ENCODE data around the gene CAPN7.
"Not testable (repeated sequence)": the region's sequence is repeated elsewhere in the genome, so short reads cannot be mapped to it uniquely, and the experiment has no call there.

CAPN7 gene

DNA sequence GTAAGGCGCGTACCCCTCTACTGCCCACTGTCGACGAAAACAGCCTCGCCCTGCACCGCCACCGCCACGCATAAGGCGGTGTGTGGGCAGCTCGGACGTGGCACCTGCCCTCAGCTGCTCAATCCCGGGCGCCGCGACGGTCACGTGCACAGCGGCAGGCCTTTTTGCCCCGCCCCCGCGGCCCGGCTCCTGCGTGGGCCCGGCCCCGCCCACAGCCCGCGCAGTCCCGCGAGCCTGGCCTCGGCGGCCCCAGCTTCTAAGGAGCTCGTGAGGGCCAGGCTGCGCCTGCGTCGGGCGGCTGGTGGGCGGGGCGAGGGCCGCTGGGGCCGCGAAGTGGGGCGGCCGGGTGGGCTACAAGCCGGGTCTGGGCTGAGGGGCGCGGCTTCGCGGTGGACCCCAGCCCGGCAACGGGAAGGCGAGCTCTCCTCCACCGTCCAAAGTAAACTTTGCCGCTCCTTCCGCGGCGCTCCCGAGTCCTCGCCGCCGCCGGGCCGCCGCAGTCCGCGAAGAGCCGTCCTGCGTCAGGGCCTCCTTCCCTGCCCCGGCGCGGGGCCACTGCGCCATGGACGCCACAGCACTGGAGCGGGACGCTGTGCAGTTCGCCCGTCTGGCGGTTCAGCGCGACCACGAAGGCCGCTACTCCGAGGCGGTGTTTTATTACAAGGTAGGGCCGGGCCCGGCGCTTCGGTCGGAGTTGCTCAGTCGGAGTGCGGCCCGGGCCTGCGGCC, at the start of gene CAPN7:
Gene CAPN7 (plus strand): TSS at position 313 of the 728 bp plus-strand sequence. CDS start 250 bp downstream, at position 563.
- in situ Hi-C loops (cut with HindIII; ENCODE audit: low sequenced_read_pairs): no loop called here

DNA sequence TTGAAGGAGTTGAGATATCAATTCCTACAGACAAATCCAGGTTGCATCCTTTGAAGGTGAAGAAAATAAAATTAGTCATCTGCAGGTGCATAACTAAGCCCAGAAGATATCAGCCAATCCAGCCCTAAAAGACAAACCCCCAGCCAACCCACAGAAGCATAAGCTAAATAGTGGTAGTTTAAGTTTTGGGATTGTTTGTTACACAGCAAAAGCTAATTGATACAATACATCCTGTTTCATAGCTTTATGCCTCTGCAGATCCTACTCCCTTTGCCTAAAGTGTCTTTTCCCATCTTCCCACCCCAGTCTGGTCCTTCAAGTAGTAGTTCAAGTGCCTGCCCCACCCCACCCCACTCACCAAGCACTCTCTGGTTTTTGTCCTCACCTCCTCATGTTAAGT, 48.6 kb upstream of the CAPN7 start:
- in situ Hi-C loops (cut with HindIII; ENCODE audit: low sequenced_read_pairs): no loop called here

DNA sequence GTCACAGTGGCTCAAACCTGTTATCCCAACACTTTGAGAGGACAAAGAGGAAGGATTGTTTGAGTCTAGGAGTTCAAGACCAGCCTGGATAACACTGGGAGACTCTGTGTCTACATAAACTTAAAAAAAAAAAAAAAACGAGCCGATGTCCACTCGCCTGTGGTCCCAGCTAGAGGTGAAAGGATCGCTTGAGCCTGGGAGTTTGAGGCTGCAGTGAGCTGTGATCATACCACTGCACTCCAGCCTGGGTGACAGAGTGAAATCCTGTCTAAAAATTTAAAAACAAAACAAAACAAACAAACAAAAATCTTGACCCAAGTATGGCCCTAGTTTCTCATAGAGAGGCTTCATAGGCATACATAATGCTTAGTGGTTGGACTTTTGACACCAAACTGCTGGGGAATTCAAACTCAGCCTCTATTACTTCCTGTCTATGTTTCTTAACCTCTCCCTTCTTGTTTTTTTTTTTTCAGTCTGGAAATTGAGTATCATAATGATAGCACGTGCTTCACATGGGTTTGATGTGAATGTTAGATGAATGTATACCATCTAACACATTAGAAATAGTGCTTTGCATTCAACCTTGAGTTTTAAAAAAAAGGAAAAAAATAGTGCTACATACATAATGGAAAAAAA, 46.4 kb upstream of the CAPN7 start:
- in situ Hi-C loops (cut with HindIII; ENCODE audit: low sequenced_read_pairs): no loop called here

DNA sequence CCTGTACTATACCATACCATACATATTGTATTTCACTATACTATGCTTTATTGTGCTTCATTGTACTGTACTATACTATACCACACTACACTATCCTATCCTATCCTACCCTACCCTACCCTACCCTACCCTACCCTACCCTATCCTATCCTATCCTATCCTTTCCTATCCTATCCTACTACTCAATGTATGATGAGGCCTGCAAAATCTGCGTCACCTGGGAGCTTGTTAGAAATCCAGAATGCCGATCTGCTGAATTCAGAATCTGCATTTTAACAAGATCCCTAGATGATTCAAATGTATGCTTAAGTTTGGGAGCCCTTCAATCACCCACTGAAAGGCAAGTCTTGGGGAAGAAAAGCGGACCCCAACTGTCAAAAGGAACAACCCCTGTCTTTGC, 45.4 kb upstream of the CAPN7 start:
- in situ Hi-C loops (cut with HindIII; ENCODE audit: low sequenced_read_pairs): no loop called here

DNA sequence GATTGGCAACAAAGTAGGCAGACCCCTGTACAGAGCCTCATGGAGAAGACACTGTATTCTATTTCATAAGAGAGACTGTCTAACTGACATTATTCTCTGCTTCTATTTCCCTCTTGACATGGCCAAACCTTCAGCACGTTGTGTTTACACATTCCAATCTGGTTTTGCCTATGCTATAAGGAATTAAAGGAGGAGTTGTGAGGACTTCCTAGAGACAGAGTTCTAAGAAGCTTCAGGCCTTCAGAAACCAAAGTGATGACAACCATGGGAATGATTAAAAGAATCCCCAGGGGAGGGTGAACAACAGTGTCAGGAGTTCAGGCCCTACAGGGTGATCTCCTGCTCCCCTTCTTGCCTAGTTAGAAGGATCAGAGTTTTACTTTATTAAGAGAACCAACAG, 44.9 kb upstream of the CAPN7 start:
- in situ Hi-C loops (cut with HindIII; ENCODE audit: low sequenced_read_pairs): no loop called here

DNA sequence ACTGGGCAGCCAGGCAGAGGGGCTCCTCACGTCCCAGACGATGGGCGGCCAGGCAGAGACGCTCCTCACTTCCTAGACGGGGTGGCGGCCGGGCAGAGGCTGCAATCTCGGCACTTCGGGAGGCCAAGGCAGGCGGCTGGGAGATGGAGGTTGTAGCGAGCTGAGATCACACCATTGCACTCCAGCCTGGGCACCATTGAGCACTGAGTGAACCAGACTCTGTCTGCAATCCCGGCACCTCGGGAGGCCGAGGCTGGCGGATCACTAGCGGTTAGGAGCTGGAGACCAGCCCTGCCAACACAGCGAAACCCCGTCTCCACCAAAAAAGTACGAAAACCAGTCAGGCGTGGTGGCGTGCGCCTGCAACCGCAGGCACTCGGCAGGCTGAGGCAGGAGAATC, 42.4 kb upstream of the CAPN7 start:
- in situ Hi-C loops (cut with HindIII; ENCODE audit: low sequenced_read_pairs): not testable (repeated sequence)

DNA sequence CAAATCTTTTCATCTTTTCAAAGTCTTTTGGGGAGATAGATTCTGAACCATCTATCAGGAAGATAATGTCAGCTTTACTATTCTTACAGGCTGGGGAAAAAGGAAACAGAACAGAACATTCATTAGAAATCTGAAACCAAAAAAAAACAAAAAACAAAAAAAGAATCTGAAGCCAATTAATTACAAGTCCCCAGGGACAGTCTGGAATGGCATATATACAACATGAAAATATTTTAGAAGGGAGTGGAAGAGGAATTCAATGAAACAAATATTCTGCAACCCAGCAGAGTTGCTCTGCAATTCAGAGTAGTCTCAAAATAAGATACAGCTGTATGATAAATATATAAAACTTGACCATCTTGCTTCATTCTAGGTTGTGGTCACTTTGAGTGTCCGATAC, 41.7 kb upstream of the CAPN7 start:
- in situ Hi-C loops (cut with HindIII; ENCODE audit: low sequenced_read_pairs): no loop called here

DNA sequence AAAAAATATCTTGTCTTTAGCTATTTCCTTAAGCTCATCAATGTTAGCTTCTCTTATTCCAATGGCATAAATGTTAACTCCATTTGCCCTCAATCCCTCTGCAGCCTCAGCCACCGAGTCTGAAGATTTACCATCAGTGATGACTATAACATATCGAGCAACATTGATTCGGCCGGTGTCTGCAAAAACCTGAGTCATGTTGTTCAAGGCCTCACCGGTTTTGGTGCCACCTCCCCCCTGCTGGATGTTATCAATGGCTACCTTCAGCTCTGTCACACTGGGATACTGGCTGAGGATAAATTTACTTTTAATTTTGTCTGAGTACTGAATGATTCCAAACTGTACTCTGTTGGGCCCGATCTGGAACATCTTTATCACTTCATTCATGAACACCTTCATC, 41.0 kb upstream of the CAPN7 start:
- in situ Hi-C loops (cut with HindIII; ENCODE audit: low sequenced_read_pairs): no loop called here

DNA sequence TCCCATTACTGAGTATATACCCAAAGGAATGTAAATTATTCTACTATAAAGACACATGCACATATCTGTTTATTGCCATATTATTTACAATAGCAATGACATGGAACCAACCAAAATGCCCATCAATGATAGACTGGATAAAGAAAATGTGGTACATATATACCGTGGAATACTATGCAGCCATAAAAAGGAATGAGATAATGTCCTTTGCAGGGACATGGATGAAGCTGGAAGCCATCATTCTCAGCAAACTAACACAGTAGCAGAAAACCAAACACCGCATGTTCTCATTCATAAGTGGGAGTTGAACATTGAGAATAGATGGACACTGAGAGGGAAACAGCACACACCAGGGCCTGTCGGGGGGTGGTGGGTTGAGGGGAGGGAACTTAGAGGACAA, 39.7 kb upstream of the CAPN7 start:
- in situ Hi-C loops (cut with HindIII; ENCODE audit: low sequenced_read_pairs): not testable (repeated sequence)

DNA sequence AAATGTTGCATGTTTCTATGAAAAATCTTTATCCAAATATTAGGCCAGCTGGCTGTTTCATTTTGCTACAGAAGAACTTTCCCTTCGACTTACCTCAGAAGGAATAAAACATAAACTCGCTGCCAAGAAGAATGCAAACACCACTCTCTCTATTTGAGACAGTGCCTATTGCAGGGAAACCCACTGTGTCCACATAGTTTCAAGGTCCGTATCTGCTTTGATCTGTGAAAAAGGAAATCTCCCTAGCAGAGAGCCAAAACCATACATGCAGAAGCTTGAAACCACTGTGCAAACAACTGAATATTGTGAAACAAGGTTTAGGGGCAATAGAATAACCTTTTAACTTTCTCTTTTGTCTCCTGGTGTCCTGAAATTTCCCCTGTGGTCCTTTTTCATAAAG, 35.0 kb upstream of the CAPN7 start:
- in situ Hi-C loops (cut with HindIII; ENCODE audit: low sequenced_read_pairs): no loop called here

DNA sequence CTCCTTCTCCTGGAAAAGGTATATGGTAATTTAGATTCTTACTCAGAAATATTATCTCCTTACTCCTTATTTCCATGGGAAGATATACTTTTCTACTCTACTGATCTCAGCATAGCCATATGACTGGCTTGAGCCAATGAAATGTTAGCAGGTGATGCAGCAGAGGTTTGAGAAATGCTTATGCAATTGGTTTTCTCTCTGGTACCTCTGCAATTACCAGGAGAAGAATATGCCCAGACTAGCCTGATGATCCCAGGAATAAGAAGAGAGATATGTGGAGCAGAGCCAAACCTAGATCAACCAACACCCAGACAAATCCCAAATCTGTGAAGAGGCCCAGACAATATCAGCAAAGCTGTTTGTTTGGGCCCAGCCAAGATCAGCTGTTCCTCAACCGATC, 33.2 kb upstream of the CAPN7 start:
- in situ Hi-C loops (cut with HindIII; ENCODE audit: low sequenced_read_pairs): no loop called here

DNA sequence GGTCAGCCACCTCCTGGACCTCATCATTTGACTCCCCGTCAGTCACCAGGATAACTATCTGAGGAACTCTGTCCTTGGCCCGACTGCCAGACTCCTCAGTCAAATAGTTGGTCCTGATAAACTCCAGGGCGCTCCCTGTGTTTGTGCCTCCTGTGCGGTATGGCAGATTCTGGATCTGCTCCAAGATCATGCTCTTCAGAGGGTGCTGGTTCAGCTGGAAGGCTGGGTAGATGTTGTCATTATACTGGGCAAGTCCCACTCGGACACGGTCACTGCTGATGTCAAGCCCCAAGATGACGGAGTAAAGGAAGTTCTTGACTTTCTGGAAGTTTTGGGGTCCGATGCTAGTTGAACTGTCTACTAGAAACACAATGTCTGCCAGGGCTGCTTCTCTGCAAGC, 31.1 kb upstream of the CAPN7 start:
- in situ Hi-C loops (cut with HindIII; ENCODE audit: low sequenced_read_pairs): no loop called here

DNA sequence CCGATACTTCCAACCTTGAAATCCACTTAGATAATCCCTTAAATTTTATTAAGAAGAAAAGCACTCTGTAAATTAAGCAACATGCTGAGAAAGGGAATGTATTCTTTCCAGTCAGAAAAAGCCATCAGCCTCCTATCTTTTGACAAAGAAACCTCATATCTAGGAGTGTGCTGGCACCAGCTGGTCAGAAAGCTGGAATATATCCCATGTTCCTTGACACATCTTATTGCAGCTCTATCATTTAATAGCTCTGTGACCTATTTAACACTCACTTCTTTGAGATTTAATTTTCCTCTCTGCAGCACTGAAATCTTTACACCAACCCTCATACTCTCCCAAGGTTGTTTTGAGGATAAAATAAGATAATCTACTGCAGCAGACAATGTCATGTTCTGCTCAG, 30.4 kb upstream of the CAPN7 start:
- in situ Hi-C loops (cut with HindIII; ENCODE audit: low sequenced_read_pairs): no loop called here

DNA sequence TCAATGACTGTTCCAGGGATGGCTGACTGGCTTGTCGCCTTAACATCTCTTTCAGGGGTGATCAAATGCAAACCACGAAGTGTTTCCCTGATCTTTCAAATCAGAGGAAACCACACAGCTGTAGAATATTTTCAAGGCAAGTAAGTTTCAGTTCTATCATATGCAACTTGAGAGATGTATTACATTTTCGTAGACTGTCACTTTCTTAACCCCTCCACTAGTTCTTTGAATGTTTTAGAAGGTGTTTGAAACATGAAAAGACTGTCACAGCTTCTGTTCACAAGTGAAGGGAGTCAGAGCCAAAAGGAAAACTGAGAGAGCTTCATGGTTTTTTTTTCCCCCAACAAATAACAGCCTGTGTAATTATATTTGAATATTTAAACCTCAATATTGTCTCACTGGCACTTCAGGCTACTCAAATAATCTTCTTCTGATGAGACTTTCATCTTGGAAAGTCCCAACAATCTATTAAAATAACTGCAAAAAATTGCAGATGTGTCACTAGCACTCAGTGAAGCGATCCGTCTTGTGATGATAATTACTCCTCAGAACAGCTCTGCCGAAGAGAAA, 25.9 kb upstream of the CAPN7 start:
- in situ Hi-C loops (cut with HindIII; ENCODE audit: low sequenced_read_pairs): no loop called here

DNA sequence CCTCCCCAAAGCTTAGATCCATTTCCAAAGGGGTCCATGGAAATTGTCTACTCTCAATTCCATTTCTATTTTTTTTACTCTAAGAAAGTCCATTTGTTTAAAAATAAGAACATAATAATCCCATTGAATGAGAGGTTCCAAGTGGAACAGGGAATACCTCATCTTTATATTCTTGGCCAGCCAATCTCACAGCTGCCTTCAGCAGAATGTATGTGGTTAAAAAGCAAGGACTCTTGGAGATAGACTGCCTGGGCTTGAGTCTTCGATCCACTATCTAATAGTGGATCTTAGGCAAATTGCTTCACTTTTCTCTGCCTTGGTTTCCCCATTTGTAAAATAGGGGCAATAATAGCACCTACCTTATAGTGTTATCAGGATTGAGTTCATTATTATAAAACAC, 24.5 kb upstream of the CAPN7 start:
- in situ Hi-C loops (cut with HindIII; ENCODE audit: low sequenced_read_pairs): no loop called here

DNA sequence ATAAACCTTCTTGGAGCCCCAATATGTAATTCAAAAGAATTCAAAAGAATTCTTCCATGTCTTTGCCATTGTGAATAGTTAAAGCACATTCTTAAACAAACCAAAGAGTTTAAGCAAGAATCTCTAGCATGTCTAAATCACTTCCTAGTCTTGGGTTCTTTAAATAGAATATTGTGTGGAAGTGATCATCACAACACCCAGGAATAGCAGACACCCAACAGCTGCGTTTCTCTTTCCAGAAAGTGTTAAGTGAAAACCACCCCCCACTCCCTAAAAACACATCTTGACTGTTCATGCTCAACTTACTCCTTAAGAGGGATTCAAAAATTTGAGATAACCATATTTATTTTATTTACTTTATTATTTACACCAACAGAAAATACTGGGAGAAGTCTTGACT, 24.1 kb upstream of the CAPN7 start:
- in situ Hi-C loops (cut with HindIII; ENCODE audit: low sequenced_read_pairs): no loop called here

DNA sequence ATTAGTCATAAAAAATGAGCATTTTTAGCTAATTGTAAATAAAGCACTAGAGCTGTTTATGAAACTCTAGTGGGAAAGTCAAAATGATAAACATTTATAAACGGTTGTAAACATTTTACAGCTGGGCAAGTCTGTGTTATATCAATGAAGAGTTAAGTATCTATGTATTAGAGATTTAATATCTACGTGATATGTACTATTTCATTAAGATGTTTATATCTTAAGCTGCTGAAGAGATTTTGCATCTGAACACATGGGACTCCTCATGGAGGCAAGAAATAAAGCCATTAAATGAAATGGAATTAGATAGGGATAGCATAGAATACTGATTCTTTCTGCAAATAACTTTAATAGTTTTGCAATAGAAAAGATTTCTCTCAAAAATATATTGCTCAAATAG, 23.0 kb upstream of the CAPN7 start:
- in situ Hi-C loops (cut with HindIII; ENCODE audit: low sequenced_read_pairs): no loop called here

DNA sequence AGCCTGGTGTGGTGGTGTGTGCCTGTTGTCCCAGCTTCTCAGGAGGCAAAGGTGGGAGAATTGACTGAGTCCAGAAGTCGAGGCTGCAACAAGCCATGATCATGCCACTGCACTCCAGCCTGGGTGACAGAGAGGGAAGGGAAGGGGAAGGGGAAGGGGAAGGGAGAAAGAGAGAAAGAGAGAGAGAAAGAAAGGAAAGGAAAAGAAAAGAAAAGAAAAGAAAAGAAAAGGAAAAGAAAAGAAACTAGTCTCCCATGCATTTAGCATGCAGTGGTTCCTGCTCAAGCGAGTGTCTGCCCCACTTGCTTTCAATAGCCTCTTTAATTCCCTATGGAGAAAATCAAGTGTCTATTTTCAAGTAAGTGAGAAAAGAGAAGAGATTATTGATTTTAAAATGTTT, 20.6 kb upstream of the CAPN7 start:
- in situ Hi-C loops (cut with HindIII; ENCODE audit: low sequenced_read_pairs): no loop called here

DNA sequence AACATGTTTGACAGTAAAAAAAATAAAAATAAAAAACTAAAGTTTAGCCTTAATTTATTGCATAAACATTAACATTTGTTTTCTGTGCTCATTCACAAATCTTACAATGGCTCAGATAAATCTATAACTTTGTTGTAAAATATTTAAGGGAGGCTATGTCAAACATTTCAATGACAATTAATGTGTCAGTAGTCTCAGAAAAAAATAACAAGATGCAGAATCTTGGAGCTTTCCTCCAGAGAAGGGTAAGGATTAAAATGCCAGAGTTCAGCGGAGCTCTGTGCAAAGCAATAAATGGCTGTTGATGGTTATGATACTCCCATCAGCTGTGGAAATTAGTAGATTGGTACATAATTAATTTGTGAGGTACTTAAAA, 20.0 kb upstream of the CAPN7 start:
- in situ Hi-C loops (cut with HindIII; ENCODE audit: low sequenced_read_pairs): no loop called here

DNA sequence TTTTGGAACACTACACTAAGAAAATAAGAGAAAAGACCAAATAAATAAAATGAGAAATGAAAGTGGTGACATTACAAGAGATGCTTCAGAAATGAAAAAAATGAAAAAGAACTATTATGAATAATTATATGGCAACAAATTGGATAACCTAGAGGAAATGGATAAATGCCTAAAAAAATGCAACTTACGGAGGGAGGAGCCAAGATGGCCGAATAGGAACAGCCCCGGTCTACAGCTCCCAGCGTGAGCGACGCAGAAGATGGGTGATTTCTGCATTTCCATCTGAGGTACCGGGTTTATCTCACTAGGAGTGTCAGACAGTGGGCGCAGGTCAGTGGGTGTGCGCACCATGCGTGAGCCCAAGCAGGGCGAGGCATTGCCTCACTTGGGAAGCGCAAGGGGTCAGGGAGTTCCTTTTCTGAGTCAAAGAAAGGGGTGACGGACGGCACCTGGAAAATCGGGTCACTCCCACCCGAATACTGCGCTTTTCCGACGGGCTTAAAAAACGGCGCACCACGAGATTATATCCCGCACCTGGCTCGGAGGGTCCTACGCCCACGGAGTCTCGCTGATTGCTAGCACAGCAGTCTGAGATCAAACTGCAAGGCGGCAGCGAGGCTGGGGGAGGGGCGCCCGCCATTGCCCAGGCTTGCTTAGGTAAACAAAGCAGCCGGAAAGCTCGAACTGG, 19.4 kb upstream of the CAPN7 start:
- in situ Hi-C loops (cut with HindIII; ENCODE audit: low sequenced_read_pairs): not testable (repeated sequence)

DNA sequence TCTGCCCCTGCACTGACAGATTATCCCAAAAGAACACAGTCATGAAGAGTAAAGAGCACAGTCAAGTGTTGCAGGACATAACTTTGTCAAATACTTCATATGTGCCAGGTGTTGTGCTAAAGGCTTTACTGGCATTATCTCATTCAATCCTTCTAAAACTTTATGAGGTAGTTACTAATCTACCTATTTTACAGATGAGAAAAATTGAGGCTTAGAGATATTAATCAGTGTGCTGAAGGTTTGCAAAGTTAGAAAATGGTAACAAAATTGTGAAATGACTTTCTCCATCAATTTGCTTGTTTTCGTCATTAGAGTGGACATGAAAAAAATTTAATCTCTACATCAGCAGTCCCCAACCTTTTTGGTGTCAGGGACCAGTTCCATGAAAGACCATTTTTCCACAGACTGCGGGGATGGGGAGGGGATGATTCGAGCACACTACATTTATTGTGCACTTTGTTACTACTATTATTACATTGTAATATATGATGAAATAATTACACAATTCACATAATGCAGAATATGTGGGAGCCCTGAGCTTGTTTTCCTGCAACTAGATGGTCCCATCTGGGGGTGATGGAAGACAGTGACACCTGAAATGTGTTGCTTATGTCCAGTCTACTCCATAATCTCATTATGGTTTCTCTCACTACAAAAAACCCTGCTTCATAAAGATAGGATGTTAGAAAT, 8.6 kb upstream of the CAPN7 start:
- in situ Hi-C loops (cut with HindIII; ENCODE audit: low sequenced_read_pairs): no loop called here

Data from DLD1 (cell line).